Activated T-helper 1 cell treated with anti-CD3 and anti-CD28 coated beads, Interleukin-12 subunit alpha, Interleukin-12 subunit beta, Interleukin-2, Interleukin-4 antibody, amounts not matched to agents 30 ng/mL and 10 ng/mL and 1 ng/mL, durations not matched to agents 14 hours and 24 hours and 36 hours (primary cell): ENCODE results near the gene TTC4. TPM values are rescaled to one million over a fixed set of nuclear protein-coding genes. Genes with fewer than 3 reads are reported as not detected.

Source experiments
- DNase-seq: peaks from one replicate; pipeline ENCODE4 v3.0.0; 2021; ENCODE audit warnings: low spot score
- H3K27ac Mint-ChIP-seq: one replicate; pipeline ENCODE4 v1.8.0; 2021; ENCODE audit warnings: mild to moderate bottlenecking, mixed read lengths
- H3K27me3 Mint-ChIP-seq: one replicate; pipeline ENCODE4 v1.8.0; 2022; ENCODE audit warnings: mild to moderate bottlenecking, moderate library complexity, mixed read lengths; ENCODE audit not compliant: insufficient read depth
- H3K36me3 Mint-ChIP-seq: one replicate; pipeline ENCODE4 v1.8.0; 2021; ENCODE audit warnings: low read depth, mixed read lengths
- H3K4me1 Mint-ChIP-seq: one replicate; pipeline ENCODE4 v1.8.0; 2021; ENCODE audit warnings: low read depth, mixed read lengths
- H3K4me3 Mint-ChIP-seq: one replicate; pipeline ENCODE4 v1.8.0; 2021; ENCODE audit warnings: mild to moderate bottlenecking, moderate library complexity, mixed read lengths
- H3K9me3 Mint-ChIP-seq: one replicate; pipeline ENCODE4 v1.8.0; 2021; ENCODE audit warnings: mixed read lengths
- intact Hi-C: fragments of 100-400 bp; cut with micrococcal nuclease; formaldehyde crosslinking; loops from one replicate; pipeline ENCODE4 v1.15.1; 2024
- total RNA-seq: library from RNA; stranded (reverse); gene quantifications from 2 replicates; pipeline ENCODE4 v1.2.3, GENCODE V29; 2022

TTC4 gene
- total RNA-seq, 1 donor from 2014 or later, result 43.7 TPM

DNA sequence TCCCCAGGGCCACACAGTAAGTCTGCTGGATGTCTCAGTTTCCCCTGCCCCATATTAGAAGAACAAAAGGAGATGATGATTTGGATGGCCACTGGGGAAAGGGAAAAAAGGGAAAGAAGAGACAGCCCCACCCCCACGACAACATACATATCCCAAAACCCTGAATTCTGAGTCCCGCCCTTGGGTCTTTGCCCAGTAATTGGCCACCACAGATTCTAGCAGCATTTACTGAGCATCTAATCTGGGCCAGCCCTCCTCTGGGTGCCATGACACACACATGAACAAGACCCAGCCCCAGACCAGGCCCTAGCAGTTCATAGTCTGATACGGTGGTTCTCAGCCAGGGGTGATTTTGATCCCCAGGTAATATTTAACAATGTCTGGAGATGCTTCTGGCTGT, 5.2 kb upstream of the TTC4 start:
- Mint-ChIP-seq H3K27me3 (peaks cover 8% of the 10 kb centered on the region), H3K4me3 (no peak overlapping the region), H3K4me1 (peaks cover 6% of the 10 kb centered on the region), H3K36me3 (no peaks in the 10 kb centered on the region), H3K9me3 (no peaks in the 10 kb centered on the region), H3K27ac (no peak overlapping the region)
- intact Hi-C loops, result no loop called here
- DNase-seq, result no peak

DNA sequence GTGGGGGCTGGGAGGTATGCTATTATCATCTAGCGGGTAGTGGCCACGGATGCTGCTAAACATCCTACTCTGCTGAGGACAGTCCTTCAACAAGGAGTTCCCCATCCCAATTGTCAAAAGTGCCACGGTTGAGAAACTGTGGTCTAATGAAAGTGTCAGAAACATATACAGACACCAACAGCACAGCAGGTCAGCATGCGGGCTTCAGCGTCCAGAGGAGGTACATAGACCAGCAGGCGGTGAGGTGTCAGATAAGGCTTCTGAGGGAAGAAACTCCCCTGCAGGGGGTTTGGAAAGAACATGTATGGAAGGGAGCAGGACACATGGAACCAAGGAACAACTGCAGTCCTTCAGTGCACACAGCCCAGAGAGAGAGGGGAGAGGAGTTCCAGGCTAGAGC, 4.8 kb upstream of the TTC4 start:
- DNase-seq, result no peak
- Mint-ChIP-seq H3K4me3 (no peak overlapping the region), H3K36me3 (no peaks in the 10 kb centered on the region), H3K27ac (no peak overlapping the region), H3K9me3 (no peaks in the 10 kb centered on the region), H3K4me1 (peaks cover 7% of the 10 kb centered on the region), H3K27me3 (peaks cover 8% of the 10 kb centered on the region)
- intact Hi-C loops, result no loop called here

DNA sequence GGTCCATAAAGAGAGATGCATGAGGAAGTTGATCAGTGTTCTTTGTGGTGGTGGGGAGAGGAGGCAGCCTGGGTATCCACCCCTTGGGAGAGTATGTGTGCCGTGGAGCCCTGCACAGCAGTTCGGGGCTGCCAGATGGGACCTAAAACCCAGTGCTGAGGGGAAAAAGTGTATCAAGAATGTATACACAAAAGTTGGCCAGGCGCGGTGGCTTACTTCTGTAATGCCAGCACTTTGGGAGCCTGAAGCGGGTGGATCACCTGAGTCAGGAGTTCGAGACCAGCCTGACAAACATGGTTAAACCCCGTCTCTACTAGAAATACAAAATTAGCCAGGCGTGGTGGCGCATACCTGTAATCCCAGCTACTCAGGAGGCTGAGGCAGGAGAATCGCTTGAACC, 4.1 kb upstream of the TTC4 start:
- Mint-ChIP-seq H3K27me3 (peaks cover 8% of the 10 kb centered on the region), H3K36me3 (peaks cover 5% of the 10 kb centered on the region), H3K4me3 (no peak overlapping the region), H3K4me1 (peaks cover 12% of the 10 kb centered on the region), H3K9me3 (no peaks in the 10 kb centered on the region), H3K27ac (no peak overlapping the region)
- DNase-seq, result no peak
- intact Hi-C loops, result no loop called here

DNA sequence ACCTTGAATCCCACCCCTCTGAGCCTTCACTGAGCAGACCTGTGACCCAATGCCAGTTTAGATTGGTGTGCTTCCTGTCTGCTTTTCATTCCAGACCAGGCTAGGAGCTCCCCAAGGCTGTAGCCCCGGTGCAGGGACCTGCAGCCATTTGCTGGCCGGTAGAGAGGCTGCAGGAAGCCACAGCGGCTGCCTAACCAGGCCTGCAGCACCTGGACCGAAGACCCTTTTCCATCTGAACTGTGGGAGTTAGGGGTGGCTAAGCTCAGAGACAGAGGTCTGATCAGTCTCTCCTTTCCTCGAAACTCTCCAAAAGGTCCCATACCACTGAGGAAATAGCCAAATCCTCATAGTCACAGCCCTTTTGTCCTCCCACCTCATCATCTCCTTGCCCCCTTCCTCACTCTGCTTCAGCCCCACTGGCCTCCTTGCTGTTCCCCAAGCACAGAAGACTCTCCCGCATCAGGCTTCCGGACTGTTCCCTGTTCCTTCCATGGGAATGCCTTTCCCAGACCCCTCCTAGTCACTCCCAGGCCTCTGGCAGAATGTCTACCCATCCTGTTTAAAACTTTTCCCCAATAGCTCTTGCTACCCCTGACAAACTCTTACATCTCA, 674 bp upstream of the TTC4 start:
- peaks cover 31% of the 10 kb centered on the region for H3K4me1 Mint-ChIP-seq
- DNase-seq, result no peak
- no peaks in the 10 kb centered on the region for H3K9me3 Mint-ChIP-seq
- H3K27ac Mint-ChIP-seq, result peak overlapping the region; percentile 77
- intact Hi-C loops, result loop anchor here (1.0 to 5.0 kb wide), 9 partner anchors 43 to 1493 kb away; partner anchors contain the start of genes CZIB, DHCR24, LRP8 and PARS2
- peaks cover 22% of the 10 kb centered on the region for H3K36me3 Mint-ChIP-seq
- peak overlapping the region; percentile 94 for H3K4me3 Mint-ChIP-seq
- H3K27me3 Mint-ChIP-seq, result peaks cover 6% of the 10 kb centered on the region

DNA sequence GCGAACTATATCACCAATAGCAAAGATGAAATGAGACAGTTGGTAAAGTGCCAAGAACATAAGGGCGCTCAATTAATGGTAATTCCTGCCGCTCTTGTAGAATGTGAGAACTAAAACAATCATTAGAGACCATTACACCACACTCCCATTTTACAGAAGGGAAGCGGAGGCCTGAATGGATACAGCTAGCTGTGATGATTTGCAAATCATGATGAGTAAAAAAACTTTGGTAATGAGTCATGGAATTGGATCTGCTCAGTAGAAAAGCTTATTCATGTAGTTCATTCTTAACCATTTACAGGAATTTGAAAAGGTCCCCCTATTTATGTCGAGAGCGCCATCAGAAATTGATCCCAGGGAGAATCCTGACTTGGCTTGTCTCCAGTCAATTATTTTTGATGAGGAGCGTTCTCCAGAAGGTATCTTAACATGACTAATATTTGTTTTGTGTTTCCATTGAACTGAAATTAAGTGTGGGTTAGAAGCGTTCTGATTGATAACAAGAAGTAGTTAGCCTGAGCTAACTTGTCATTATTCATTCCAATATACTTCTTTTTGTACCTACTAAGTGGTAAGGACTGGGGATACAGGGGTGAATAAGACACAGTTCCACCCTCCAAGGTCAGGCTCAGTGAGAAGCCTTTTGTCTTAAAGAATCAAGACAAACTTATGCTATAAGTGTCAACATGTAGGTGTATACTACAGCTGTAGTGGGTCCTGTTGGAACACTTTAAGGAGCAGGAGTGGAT, 812 bp downstream of the TTC4 start:
- H3K36me3 Mint-ChIP-seq, result peaks cover 26% of the 10 kb centered on the region
- intact Hi-C loops, result loop anchor here (1.0 to 5.0 kb wide), 5 partner anchors 500 to 1494 kb away; partner anchors contain the start of genes CYB5RL, CZIB, LRP8 and MRPL37
- H3K9me3 Mint-ChIP-seq, result no peaks in the 10 kb centered on the region
- H3K4me1 Mint-ChIP-seq, result peaks cover 31% of the 10 kb centered on the region
- peak overlapping the region; percentile 94 for H3K4me3 Mint-ChIP-seq
- H3K27ac Mint-ChIP-seq, result peak overlapping the region; percentile 77
- DNase-seq, result no peak
- H3K27me3 Mint-ChIP-seq, result peaks cover 4% of the 10 kb centered on the region

DNA sequence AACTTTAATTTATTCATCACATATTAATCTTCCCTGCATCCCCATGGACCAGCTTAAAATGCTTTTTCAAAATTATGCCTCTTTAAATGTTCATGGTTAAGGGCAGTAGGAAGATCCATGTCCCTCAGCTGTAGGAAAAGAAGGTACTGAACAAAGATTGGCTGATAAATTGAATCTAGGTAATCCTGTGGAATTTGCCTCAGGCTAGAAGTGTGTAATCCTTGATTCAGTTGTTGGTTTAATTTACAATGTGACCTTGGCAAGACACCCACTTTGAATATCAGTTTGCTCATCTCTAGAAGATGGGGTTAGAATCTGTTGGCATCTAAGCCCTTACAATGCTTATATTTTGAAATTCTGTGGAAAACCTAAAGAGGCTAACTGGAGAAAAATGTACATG, 6.1 kb downstream of the TTC4 start:
- intact Hi-C loops, result no loop called here
- no peak overlapping the region for H3K27ac Mint-ChIP-seq
- DNase-seq, result no peak
- H3K4me3 Mint-ChIP-seq, result no peak overlapping the region
- peaks cover 65% of the 10 kb centered on the region for H3K36me3 Mint-ChIP-seq
- H3K4me1 Mint-ChIP-seq, result peaks cover 18% of the 10 kb centered on the region
- H3K9me3 Mint-ChIP-seq, result no peaks in the 10 kb centered on the region
- no peaks in the 10 kb centered on the region for H3K27me3 Mint-ChIP-seq

DNA sequence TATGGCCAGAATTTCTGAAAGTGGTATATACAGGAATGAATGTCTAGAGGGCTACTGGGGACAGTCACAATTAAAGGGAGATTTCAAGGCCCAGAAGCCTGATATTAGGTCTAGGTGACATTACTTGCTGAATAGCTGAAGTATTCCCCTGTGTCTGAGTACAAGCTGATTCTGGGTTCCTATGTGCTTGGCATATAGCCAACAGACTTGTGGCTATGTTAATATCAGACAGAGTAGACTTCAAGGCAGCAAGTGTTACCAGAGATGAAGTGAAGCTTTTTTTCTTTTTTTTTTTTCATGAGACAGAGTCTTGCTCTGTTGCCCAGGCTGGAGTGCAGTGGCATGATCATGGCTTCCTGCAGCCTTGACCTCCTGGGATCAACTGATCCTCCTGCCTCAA, 8.3 kb downstream of the TTC4 start:
- peaks cover 65% of the 10 kb centered on the region for H3K36me3 Mint-ChIP-seq
- H3K27me3 Mint-ChIP-seq, result no peaks in the 10 kb centered on the region
- H3K9me3 Mint-ChIP-seq, result no peaks in the 10 kb centered on the region
- peaks cover 5% of the 10 kb centered on the region for H3K4me1 Mint-ChIP-seq
- H3K27ac Mint-ChIP-seq, result no peak overlapping the region
- DNase-seq, result no peak
- H3K4me3 Mint-ChIP-seq, result no peak overlapping the region
- intact Hi-C loops, result no loop called here

DNA sequence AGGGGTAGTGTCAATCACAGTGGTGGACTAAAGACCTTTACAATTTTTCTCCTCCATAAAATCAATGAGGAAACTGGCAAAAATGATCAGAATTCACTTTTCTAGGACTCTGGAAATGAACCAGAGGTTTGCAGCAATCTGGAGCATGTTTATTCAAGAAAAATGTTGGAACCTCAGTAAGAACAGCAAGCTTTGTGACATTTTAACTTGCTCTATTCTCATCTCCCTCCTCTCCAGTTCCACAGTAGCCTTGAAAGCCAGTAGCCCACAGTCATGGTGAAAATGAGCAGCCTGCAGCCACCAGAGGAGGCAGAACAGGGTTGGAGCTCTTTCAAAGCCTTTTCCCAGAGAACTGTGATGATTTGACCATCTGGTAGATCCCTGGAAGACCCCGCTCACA, 9.1 kb downstream of the TTC4 start:
- no peak overlapping the region for H3K4me3 Mint-ChIP-seq
- intact Hi-C loops, result no loop called here
- no peak overlapping the region for H3K27ac Mint-ChIP-seq
- H3K27me3 Mint-ChIP-seq, result no peaks in the 10 kb centered on the region
- peaks cover 63% of the 10 kb centered on the region for H3K36me3 Mint-ChIP-seq
- H3K9me3 Mint-ChIP-seq, result no peaks in the 10 kb centered on the region
- no peak for DNase-seq
- no peaks in the 10 kb centered on the region for H3K4me1 Mint-ChIP-seq

DNA sequence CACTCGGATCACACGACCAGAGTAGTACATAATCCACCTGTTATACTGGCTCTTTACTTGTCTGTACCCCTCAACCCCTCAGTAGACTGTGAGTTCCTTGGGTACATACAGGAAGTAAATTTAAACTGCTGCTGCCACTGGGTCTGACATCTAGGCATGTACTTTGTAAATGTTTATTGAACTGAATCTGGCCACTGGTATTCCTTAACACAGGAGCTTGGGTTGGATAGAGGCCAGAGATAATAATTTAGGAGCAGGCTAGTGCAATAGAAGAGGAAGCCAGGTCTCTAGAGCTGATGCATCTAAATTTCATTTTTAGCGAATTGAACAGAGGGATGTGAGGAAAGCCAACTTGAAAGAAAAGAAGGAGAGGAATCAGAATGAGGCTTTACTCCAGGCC, 12.4 kb downstream of the TTC4 start:
- no peaks in the 10 kb centered on the region for H3K4me1 Mint-ChIP-seq
- no peak for DNase-seq
- H3K36me3 Mint-ChIP-seq, result peaks cover 61% of the 10 kb centered on the region
- H3K4me3 Mint-ChIP-seq, result no peak overlapping the region
- no peaks in the 10 kb centered on the region for H3K9me3 Mint-ChIP-seq
- no peak overlapping the region for H3K27ac Mint-ChIP-seq
- no peaks in the 10 kb centered on the region for H3K27me3 Mint-ChIP-seq
- intact Hi-C loops, result no loop called here

DNA sequence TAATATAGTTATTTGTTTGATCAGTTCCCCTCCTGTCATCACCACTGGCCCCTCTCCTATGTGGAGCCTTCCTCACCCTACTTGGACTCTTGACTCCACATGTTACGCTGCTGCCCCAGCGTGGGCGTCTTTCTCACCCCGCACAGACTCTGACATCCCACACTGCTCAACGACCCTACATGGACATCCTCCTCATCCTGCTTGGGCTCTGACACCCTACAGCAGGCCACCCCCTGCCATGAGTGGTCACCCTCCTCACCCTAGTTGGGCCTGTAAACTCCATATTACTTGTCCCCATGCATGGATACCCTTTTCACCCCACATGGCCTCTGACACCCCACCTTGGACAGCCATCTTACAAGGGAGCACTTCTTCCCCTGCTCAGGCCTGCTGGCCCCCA, 21.0 kb downstream of the TTC4 start:
- Mint-ChIP-seq H3K27ac (no peak overlapping the region), H3K36me3 (peaks cover 35% of the 10 kb centered on the region), H3K9me3 (no peaks in the 10 kb centered on the region), H3K4me3 (no peak overlapping the region), H3K4me1 (no peaks in the 10 kb centered on the region), H3K27me3 (no peaks in the 10 kb centered on the region)
- no peak for DNase-seq
- intact Hi-C loops, result no loop called here

DNA sequence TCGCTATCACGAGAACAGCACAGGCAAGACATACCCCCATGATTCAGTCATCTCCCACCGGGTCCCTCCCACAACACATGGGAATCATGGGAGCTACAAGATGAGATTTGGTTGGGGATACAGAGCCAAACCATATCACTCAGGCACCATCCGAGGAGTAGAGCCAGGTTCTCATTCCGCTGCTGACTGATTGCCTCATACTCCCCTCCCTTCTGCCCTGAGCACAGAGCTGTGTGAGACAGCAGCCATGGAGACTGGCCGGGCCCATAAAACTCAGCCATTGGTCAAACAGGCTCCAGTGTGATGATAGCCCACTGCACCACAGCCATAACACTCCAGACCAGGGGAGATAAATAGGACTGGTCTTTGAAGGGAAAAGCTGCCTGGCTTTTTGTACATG, 22.6 kb downstream of the TTC4 start:
- intact Hi-C loops, result no loop called here
- H3K36me3 Mint-ChIP-seq, result peaks cover 35% of the 10 kb centered on the region
- no peaks in the 10 kb centered on the region for H3K9me3 Mint-ChIP-seq
- DNase-seq, result no peak
- H3K27ac Mint-ChIP-seq, result no peak overlapping the region
- H3K4me3 Mint-ChIP-seq, result no peak overlapping the region
- H3K27me3 Mint-ChIP-seq, result no peaks in the 10 kb centered on the region
- H3K4me1 Mint-ChIP-seq, result no peaks in the 10 kb centered on the region

DNA sequence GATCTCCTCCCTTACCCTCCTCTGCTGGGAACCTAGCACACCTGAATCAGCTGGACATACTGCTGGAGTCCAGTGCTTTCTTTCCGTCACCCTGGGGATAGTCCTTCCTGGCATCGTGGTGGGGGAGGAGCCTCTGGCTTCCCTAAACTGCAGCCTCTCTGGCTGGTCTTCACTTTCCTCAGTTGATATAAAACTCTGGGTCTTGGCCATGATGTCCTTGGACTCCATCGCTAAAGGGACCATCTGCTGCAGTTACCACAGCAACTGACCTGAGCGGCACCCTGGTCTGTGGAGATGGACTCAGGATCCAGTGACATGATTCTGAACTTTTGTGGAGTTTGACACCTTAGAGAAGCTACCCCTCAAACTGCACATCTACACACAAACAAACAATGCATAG, 25.9 kb downstream of the TTC4 start:
- Mint-ChIP-seq H3K4me1 (no peaks in the 10 kb centered on the region), H3K9me3 (no peaks in the 10 kb centered on the region), H3K27ac (no peak overlapping the region), H3K27me3 (no peaks in the 10 kb centered on the region), H3K4me3 (no peak overlapping the region), H3K36me3 (peaks cover 27% of the 10 kb centered on the region)
- intact Hi-C loops, result no loop called here
- no peak for DNase-seq

DNA sequence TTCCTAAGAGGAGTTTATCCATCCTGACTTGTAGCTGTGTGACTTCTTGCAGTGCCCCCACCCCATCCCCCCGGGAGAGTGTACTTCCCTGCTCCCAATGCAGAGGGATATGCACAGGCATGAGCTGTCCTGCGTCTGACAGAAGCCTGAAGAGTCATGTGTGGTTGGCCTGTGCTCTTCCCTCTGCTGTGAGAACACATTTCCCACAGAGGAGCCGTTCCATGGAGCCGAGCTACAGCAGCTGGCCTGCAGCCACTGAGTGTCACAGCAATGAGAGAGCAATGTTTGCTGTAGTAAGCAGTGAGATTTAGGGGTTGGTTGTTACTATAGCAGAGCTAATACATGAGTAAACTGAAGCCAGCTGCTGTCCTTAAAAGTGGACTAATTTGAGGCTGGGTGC, 26.6 kb downstream of the TTC4 start:
- H3K27ac Mint-ChIP-seq, result no peak overlapping the region

More for the DNA sequence above, 26.6 kb downstream of the TTC4 start:
- H3K9me3 Mint-ChIP-seq, result no peaks in the 10 kb centered on the region
- H3K4me3 Mint-ChIP-seq, result no peak overlapping the region
- no peaks in the 10 kb centered on the region for H3K4me1 Mint-ChIP-seq
- peaks cover 20% of the 10 kb centered on the region for H3K36me3 Mint-ChIP-seq
- no peak for DNase-seq
- no peaks in the 10 kb centered on the region for H3K27me3 Mint-ChIP-seq
- intact Hi-C loops, result no loop called here
